GM21576 (cell line): ENCODE results near the gene TMEM259.

Experiments used
- ATAC-seq: cut with Tn5 transposase; IDR thresholded peaks from one replicate; pipeline ENCODE4 v1.9.1; 2021; ENCODE audit warnings: mild to moderate bottlenecking, moderate library complexity; ENCODE audit not compliant: unreplicated experiment

TMEM259 gene

DNA sequence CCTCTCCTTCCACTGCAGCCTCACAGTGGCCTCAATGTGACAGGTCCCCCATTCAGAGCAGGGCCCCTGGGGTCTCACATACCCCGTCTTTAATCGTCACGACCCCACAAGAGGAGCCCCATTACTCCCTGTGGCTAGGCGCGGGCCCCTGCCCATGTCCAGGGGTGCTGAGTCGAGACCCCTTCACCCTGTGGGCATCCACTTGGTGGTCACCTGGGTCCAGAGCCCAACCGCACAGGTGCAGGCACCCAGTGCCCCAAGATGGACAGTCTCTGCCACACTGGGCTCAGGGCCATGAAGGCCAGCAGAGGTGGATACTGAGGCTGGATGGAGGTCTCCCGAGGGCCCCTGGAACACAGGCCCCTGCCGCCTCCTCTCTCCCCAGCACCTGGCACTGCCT lies 3.0 kb downstream of the TMEM259 start:
- ATAC-seq: no peak

DNA sequence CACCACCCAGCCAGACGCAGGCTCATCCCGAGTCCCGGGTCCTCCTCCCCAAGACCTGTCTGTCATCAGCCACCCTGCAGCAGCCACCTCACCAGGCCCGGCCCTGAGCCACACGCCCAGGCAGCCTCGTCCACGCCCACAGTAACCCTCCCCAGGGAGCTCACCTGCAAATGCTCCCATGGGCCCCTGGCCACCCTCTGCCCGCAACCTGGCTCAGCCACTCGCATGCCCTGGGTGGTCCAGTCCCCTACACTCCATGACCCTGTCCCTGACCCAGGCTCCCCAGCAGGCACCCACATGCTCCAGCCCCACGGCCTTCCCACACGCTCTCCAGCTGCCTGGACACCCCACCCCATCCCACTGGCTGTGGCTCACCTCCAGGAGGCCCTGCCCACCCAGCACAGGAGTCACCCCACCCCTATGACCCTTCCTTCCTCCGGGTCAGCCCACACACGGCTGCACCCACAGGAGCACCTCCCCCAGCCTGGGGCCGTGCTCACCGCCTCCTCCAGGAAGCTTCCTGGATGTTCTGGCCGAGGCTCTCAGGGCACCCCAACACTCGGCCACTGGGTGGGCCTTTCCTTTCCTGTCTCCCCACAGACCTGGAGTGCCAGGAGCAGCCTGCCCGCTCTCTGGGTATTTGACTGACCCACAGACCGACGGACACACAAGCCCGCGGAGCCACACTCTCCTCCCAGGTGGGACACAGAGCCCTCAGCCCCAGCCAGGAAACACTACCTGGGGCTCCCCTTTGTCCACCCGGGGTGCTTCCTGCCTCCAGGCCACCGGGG lies 3.6 kb downstream of the TMEM259 start:
- ATAC-seq: no peak

- ATAC-seq: no peak
Measured at GRCh38 chr19:1016647-1017114, 4.2 kb downstream of the TMEM259 start.

GRCh38 chr19:1015782-1016646 lies 4.9 kb downstream of the TMEM259 start:
- ATAC-seq: no peak

DNA sequence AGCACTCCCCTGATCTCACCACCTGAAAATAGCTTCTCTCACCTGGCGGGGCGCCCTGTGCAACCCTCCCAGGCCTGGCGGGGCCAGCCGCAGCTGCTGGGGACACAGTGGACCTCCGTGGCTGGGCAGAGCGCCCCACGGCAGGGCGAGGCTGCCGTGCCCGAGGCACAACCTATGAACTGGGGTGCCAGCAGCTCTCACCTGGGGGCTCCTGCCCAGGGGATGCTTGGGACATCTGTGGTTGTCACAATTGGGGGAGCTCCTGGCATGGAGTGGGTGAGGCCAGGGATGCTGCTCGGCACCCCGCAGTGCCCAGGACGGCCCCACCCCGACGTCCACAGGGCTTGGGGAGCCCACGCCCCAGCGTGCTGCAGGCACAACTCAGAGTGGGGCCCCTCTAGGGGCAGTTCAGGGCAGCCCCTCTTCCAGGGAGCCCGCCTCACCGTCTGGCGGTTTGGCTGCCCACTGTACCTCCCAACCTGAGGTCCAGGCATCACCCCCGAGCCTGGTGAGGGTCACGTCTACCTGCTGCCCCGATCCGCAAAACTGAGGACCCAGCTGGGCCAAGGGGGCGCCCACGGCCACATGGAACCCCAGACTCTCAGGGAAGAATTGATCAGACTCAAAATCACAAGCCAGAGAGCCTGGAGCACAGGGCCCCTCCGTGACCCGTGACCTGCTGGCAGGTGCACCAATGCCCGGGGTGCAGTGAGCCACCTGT lies 5.7 kb downstream of the TMEM259 start:
- ATAC-seq: no peak

DNA sequence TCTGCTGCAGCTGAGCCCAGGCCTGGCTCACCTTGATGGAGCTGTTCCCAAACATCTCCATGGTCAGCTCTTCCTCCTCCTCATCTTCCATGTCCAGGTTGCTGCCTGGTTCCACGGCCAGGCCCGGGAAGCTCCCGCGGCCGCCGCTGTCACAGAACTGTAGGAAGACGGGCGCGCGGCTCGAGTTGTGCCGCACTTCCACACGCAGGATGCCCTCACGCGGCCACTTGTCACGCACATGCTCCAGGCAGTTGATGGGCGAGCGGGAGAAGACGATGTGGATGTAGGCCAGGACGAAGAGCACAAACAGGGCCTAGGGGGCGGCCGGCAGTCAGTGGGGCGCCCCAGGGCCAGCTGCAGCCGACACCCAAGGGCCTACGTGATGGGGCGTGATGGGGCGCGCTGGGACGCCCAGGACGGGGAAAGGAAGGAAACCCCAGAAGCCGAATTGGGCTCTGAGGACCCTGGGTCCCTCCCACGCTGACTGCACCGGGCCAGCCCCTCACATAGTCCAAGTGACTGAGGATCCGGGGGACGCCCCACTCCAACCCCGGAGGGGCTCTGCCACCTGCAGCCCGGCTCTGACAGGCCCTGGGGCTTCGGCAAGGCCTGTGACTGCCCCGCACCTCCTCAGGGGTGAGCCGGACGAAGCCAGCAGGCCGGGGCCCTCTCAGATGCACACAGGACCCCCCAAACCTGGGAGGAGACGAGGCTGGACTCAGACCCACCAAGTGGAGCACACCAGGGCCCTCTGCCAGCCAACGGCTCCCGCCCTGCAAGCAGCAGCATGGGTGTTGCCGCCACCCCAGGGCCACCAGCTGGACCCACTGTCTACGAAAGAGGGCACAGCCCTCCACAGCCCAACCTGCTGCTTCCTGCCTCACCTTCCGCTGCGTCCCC lies 6.5 kb downstream of the TMEM259 start:
- no peak for ATAC-seq

- ATAC-seq: no peak
Measured at GRCh38 chr19:1013218-1013617, 7.7 kb downstream of the TMEM259 start.

DNA sequence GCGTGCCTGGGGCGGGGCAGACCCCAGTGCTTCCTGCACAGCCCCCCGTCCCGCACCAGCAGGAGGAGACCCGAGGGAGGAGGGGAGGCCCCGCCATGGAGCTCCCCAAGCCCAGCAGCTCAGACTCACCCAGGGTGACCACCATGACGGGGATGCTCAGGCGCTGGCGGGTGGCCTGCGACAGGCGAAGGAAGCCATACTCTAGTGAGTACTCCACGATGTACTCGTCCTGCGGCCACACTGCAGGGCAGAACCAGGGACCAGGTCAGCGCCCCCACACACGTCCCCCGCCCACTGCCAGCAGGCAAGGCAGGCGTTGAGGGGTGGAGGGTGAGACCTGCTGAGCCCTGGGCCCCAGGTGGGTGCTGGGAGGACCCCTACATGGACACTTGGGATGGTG lies 8.6 kb downstream of the TMEM259 start:
- ATAC-seq: no peak

DNA sequence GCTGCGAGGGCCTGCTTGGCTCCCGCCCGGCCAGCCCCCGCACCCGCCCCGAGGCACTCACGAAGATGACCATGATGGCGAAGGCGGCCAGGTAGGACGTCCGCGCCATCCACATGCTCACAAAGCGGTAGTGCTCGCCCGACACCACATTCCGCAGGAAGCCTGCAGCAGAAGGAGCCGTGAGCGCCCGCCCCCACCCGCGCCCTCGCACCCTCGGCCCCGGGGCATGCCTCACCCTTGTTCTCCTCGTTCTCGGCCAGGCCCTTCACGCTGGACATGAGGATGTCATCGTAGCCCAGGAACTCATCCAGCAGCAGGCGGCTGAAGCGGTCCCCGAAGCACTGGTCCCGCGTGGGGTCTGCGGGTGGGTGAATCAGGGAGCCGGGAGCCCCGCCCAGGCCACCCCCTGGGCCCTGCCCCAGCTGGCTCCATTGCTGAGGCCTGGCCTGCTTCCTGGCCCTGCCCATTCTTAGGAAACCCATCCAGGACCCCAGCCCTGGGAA lies 9.0 kb downstream of the TMEM259 start:
- ATAC-seq: no peak

DNA sequence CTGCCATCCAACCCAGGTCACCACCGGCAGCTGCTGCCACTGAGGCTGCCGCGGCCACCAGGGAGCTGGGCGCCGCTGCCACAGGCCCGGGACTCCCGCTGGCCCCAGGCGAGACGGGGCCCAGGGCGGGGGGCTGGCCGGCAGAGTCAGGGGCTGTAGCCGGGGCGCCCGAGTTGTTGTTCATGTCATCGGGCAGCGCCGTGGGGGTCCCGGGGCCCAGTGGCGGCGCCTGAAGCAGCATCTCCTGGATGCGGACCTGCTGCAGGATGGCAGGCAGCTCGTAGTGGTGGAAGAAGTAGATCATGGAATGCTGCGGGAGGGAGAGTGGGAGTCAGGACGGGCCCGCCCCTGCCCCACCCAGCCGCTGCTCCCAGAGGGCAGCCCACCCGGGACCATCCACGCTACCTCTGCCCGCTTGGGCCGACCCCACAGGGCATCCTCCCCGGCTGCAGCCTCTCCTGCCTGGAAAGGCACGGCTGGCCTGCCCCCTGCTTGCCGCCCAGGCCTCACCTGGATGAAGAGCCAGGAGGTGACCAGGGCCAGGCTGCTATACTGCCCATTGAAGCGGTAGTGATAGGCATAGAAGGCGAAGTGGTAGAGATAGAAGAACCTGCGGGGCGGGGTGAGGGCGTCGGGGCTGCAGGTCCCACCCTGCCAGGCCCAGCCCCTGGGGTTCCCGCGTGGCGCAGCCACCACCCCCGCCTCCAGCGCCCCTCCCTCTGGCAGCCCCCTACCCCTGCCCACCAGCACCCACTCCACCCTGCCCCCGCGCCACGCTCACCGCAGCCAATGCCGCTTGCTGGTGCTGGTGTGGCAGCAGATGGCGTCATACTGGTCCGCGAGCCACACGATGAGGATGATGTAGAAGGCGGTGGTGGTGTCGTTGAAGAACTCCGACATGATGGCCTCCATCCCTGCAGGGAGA lies 10.1 kb downstream of the TMEM259 start:
- ATAC-seq: no peak

DNA sequence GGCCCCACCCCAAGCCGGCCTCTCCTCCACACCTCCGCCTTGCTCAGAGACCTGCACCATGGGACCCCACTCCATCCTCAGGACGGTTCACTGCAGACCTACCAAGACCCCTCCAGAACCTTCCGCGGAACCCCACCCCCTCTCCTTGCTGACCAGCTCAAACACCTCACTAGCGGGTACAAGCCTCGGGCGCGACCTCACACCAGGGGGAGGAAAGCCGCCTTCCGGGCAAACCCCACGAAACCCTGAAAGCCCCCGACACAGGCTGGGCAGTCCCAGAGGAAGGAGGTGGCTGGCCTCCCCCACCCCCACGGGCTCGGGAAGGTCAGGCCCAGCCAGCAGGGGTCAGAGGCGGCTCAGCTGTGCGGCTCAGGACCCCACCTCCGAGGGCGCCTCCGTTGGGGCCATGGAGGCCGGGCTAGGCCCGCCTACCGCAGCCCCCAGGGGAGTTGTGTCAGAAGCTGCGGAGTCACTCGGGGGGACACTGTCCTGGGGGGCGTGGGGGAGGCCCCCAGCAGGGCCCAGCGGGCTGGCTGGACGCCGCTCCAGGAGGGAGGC lies 10.9 kb downstream of the TMEM259 start:
- no peak for ATAC-seq

DNA sequence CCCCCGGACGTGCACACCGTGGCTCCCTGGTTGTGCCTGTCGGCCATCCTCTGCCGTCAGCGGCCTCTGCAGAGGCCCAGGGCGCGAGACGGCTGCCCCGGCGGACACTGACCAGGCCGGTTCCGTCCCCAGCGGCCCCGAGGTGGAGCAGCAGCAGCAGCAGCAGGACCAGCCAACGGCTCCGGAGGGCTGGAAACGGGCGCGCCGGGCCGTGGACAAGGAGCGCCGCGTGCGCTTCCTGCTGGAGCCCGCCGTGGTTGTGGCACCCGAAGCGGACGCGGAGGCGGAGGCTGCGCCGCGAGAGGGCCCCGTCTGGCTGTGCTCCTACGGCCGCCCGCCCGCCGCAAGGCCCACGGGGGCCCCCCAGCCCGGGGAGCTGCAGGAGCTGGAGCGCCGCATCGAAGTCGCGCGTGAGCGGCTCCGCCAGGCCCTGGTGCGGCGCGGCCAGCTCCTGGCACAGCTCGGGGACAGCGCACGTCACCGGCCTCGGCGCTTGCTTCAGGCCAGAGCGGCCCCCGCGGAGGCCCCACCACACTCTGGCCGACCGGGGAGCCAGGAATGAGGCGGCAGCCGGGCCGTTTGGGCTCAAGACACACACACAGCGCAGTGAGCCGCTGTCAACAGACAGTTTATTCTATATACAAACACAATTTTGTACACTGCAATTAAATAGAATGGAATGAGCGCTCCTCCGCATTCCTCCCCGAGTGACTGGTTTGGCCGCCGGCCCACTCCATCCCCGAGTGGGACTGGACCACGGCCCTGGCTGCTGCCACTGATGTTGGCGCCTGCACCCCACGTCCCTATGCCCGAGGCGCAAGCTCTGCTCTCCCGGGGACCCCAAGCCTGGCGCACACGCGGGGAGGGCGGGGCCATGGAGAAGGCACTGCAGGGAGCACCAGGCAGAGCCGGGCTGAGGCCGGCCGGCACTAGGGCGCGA lies 11.6 kb downstream of the TMEM259 start:
- no peak for ATAC-seq

DNA sequence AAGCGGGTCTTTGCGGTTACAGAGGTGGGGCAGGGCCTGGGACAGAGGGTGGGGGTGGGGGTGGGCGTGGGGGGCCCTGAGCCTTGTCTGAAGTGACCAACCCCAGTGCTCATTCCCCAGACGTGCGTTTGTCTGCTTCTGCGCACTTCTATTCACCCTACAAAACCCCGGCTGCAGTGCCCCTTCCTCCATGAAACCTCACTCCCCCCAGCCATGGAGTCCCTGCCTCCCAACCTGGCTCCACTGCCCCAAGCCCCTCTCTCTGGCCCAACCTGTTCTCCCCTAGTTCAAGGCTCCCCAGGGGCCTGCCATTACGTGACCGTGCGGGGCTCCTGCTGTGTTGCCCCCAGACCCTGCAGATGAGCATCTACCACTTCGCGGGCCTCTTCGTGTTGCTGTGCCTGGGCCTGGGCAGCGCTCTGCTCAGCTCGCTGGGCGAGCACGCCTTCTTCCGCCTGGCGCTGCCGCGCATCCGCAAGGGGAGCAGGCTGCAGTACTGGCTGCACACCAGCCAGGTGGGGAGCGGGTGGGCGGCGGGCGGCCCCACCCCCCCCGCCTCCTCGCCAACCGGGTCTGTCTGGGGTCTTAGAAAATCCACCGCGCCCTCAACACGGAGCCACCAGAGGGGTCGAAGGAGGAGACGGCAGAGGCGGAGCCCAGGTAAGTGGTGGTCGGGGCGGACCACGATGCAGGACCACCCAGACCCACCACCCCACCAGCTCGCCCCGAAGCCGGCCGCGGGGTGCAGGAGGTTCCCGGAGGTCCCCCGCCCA lies 12.5 kb downstream of the TMEM259 start:
- ATAC-seq: no peak

- no peak for ATAC-seq
Measured at GRCh38 chr19:1007399-1008251, 13.3 kb downstream of the TMEM259 start.

GRCh38 chr19:1006711-1007398 lies 14.1 kb downstream of the TMEM259 start:
- no peak for ATAC-seq
